ENCODE results near the gene GGA3.

- TF ChIP-seq CTCF (optimal IDR thresholded peaks at IDR 0.05 in 1 of 3, IDR thresholded peaks at IDR 0.05 in 1 of 3, conservative IDR thresholded peaks at IDR 0.05 in 1 of 3; ENCODE audit: extremely low read depth in 1 of 3, insufficient read depth in 2 of 3, low read length in 3 of 3) (peak; percentile 6 to 14 (median 11)), EZH2 (IDR thresholded peaks at IDR 0.05; ENCODE audit: low read length) (no peak)
Observed at GRCh38 chr17:75260641-75261335, 618 bp downstream of the GGA3 start.
